Measurements from ENCODE around the gene KCTD13.
"Not testable (repeated sequence)": the region's sequence is repeated elsewhere in the genome, so short reads cannot be mapped to it uniquely, and the experiment has no call there.

Gene KCTD13

DNA sequence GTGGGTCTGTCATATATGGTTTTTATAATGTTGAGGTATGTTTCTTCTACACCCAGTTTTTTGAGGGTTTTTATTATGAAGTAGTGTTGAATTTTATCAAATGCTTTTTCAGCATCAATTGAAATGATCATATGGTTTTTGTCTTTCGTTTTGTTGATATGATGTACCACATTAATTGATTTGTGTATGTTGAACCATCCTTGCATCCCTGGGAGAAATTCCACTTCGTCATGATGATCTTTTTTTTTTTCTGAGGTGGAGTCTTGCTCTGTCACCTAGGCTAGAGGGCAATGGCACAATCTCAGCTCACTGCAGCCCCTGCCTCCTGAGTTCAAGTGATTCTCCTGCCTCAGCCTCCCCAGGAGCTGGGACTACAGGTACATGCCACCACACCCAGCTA is 21.9 kb upstream of the KCTD13 start:
- DNase-seq (ENCODE audit: low read depth in 2 of 2, low spot score in 1 of 2): no peak

DNA sequence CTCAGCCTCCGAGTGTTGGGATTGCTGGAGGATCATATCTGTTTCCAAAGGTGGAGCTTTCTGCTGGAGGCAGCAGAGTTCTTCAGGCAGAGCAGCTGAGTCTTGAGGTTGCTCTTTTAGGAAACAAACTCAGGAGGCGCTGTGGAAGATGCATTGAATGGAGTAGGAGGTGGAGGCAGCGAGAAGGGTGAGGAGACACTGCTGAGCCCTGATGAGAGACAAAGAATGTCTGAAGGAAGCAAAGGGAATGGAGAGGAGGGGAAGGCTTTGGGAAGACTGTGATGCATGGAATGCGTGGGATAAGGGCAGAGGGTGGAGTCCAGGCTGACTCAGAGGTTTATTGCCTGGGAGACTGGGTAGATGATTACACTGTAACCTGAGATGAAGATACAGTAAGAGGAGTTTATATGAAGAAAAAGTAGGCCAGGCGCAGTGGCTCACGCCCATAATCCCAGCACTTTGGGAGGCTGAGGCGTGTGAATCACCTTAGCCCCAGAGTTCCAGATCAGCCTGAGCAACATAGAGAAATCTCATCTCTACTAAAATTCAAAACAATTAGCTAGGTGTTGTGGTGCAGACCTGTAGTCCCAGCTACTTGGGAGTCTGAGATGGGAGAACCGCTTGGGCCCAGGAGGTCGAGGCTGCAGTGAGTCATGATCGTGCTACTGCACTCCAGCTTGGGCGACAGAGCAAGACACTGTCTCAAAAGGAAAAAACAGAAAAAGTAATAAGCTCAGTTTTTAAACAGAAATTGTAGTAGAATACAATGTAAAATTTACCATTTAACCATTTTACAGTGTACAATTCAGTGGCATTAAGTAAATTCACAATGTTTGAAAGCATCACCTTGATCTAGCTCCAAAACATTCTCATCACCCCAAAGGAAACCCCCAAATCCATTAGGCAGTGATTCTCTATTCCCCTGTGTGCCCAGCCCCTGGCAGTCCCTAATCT is 18.1 kb upstream of the KCTD13 start:
- DNase-seq (ENCODE audit: low read depth in 2 of 2, low spot score in 1 of 2): no peak

DNA sequence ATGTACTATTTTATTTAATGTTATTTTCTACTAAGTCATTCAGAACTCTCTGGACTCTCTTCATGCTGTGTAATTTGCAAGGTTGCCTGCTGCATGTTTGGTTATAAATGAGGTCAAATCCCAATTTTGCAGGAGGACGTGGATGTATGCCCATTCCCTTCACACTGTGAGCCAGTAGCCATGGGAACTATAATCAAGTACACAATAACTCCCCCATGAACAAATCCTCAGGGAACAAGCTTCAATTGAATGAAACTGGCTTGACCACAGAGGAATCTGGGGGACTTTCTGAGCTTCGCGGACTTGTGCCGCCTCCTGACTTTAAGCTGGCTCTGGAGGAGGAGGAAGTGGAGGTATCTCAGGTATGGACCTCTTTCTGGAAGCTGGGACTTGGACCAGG is 14.6 kb upstream of the KCTD13 start:
- no peak for DNase-seq (ENCODE audit: low read depth in 2 of 2, low spot score in 1 of 2)

DNA sequence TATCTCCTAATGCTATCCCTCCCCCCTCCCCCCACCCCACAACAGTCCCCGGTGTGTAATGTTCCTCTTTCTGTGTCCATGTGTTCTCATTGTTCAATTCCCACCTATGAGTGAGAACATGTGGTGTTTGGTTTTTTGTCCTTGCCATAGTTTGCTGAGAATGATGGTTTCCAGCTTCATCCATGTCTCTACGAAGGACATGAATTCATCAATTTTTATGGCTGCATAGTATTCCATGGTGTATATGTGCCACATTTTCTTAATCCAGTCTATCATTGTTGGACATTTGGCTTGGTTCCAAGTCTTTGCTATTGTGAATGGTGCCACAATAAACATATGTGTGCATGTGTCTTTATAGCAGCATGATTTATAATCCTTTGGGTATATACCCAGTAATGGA is 5.7 kb upstream of the KCTD13 start:
- not testable (repeated sequence) for DNase-seq (ENCODE audit: low read depth in 2 of 2, low spot score in 1 of 2)

DNA sequence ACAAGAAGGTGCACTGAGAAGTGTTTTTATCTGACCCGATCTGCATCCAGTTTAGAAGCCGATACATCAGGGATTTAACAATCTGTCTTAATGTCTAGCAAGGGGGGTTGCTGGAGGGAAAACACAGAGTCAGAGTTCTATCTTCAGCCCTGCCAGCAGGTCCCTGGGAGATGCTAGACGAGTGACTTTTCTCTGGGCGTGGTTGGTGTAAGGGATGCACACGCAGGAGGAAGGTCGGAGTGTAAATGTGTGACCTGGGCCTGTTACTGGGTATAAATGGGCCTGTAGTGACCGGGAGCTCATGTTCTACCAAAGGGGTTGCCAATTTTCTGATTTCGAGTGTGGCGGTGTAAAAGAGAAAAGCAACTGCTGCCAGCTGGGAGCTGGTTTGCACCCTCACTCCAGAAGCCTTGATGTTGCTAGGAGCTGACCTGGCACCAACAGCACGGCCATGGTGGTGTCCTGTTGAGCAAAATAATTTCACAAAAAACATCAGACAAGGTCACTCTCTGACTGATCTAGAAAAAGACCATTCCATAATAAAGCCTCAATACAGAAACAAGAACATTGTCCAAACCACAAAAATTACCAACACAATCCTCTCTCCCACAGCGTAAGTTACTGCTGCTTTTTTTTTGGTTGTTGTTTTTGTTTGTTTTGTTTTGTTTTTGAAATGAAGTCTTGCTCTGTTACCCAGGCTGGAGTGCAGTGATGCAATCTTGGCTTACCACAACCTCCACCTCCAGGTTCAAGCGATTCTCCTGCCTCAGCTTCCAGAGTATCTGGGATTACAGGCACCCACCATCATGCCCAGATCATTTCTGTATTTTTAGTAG is 1.3 kb upstream of the KCTD13 start:
- DNase-seq (ENCODE audit: low read depth in 2 of 2, low spot score in 1 of 2): no peak

DNA sequence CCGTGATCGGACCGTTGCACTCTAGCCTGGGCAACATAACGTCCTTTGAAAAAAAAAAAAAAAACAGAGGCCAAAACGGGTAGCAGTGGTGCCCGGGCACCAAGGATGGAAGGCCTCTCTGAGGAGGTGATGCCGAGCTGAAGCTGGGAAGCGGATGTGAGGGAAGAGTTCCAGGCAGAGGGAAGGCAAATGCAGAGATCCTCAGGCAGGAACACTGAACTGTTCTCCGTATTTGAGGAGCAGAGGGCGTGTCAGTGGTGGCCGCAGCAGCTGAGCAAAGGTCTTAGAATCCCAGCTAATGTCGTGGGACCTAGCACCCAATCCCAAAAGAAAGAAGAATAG is 656 bp upstream of the KCTD13 start:
- DNase-seq (ENCODE audit: low read depth in 2 of 2, low spot score in 1 of 2): no peak

DNA sequence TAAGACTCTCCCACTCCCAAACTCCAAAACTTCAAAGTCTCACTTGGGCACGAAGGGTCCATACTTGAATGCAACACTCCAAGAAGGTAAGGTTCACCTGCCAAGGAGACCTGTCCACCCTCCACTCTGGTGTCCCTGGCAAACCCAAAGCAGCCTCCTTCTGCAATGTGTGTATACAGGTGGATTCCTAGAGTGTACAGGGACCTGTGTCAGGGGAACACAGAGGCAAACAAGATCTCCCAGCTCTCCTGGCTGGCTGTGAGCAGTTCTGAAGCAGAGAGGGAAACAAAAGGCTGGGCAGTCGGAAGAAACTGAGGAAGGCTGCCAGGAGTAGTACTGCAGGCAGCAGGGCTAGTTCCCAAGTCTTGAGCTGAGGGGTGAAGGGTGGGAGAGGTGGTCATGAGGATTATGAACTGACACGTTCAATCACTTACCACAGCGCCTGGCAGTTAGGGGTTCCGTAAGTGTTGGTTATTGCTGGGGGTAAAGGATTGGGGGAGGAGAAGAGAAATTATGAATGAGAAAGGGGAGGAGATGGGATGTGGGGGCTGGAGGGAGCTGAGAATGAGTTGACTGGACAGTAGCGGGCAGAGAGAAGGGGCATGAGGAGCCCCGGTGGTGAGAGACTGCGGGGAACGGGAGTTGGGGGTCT is 795 bp downstream of the KCTD13 start:
- no peak for DNase-seq (ENCODE audit: low read depth in 2 of 2, low spot score in 1 of 2)

DNA sequence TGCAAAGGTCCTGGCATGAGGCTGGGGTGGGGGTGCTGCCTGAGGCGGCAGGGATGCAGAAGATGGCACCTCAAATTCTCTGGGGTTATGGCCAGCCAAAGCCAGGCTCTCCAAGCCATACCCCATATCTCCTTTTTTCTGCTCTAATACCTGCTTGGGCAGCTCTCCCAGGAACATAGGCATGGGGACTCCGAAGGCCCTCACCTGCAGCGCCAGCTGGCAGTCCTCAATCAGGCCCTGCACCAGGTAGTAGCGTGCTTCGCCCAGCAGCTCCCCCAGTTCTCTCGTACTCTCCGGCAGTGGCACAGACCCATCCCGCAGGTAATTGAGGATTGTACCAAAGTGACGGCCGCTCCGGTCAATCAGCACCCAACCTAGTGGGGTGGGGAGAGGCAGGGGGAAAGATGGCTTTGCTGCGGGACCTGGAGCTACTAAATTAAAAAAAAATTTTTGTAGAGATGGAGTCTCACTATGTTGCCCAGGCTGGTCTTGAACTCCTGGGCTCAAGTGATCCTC is 3.0 kb downstream of the KCTD13 start:
- DNase-seq (ENCODE audit: low read depth in 2 of 2, low spot score in 1 of 2): no peak

DNA sequence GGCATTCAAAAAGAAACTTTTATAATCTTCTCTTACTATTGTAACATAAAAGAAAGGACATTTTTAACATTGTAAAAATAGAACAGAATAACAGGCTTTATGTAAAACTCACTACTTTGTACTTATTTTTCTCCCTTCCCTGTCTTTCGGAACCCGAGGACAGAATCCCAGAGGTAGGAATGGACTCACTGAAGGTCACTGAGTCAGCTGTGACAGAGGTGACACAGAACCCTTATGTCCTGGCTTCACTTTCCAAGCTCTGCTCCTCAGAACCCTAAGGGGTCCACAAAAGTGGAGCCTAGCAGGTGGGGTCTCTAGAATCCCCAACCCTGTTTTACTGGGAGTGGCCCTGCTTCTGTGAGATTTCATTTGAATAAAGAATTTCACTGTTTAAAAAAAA is 3.7 kb downstream of the KCTD13 start:
- no peak for DNase-seq (ENCODE audit: low read depth in 2 of 2, low spot score in 1 of 2)

DNA sequence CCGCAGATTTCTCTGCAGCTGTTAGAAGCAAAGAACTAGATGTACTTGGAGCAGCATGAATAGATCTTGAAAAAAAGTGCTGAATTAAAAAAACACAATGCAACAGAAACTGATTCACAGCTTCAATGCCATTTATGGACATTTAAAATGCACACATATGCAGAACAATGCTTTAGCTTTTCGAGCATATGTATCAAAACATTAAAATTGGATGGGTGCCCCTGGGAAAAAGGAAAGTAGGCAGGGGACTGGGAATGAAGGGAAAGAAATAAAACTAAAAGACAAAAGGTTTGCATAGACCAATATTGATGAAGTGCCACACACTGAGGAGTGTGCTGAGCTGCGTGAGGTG is 5.0 kb downstream of the KCTD13 start:
- no peak for DNase-seq (ENCODE audit: low read depth in 2 of 2, low spot score in 1 of 2)

DNA sequence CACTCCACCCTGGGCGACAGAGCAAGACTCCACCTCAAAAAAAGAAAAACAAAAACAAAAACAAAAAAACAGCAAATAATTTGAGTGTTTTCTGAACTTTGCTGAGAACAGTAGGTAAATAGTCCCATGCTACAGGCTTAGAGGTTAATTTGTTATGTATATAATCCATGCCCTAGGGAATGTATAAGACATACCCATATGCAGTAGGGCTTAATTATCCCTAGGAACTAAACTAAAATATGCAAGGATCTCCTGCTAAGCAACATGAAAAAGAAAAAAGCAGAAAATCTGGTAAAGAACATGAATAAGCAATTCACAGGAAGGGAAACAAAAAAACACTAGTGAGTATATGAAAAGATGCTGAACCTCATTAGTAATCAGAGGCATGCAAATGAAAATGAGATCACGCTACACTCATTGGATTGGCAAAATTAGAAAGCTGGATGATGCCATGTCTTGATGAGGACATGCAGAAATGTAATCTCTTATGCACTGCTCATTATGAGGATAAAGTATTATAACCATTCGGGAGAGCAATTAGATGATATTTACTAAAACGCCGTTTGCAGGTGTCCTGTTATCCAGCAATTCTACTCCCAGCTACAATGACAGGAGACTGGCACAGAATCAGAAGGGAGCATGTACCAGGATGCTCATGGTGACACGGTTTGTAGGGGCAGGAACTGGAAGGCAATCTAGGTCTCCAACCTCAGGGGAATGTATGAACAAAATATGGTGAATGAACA is 5.6 kb downstream of the KCTD13 start:
- DNase-seq (ENCODE audit: low read depth in 2 of 2, low spot score in 1 of 2): no peak

DNA sequence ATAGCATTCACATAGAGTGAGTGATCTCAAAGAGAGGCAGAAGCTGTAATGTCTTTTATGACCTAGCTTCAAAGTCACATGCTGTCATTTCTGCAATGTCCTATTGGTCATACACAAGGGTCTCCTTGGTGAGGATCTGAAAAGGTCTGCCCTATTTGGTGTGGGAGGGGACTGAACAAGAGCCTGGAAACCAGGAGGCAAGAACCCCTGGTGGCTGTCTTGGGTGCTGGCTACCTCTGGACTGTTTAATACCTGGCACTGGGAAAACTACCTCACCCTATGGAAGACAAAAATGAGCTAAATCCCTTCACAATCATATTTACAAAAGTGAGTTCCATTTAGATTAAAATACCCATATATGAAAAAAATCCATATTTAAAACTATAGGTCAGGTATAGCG is 9.0 kb downstream of the KCTD13 start:
- DNase-seq (ENCODE audit: low read depth in 2 of 2, low spot score in 1 of 2): no peak

DNA sequence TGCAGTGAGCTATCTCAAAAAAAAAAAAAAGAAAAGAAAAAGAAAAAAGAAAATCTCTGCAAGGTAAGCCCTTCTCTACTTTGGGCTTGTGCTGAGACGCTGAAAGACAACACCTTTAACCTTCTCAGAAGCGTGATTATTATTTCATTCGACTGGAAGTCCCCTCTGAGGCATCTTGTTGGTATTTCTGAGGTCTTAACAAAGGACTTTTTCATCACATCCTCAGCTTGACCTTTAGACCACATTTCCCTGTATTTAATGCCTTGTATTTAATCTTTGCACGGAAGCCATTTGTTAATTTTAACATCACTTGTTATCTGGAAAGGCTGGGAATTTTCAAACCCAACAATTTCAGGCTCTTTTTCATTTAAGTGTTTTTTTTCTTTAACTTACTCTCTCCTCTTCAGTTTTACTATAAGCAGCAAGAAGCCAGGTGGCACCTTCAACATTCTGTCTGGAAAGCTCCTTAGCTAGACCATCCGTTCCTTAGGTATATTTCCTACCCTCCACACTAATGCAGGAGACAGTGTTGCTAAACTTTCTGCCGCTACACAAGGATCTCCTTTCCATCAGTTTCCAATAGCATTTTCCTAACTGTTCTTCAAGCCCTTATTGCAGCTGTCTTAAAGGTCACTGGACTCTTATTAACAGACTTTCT is 10.3 kb downstream of the KCTD13 start:
- DNase-seq (ENCODE audit: low read depth in 2 of 2, low spot score in 1 of 2): no peak

DNA sequence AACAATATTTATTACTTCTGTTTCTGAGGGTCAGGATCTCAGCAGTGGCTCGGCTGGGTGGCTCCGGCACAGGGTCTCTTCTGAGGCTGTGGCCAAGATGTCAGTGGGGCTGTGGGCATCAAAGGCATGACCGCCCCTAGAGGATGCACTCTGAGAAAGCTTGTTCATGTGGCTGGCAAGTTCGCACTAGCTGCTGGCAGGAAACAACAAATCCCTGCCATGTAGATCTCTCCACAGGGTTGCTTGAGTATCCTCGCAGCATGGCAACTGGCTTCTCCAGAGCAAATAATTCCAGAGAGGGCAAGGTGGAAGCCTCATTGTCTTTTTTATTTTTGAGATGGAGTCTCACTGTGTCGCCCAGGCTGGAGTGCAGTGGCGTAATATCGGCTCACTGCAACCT is 12.5 kb downstream of the KCTD13 start:
- DNase-seq (ENCODE audit: low read depth in 2 of 2, low spot score in 1 of 2): no peak

DNA sequence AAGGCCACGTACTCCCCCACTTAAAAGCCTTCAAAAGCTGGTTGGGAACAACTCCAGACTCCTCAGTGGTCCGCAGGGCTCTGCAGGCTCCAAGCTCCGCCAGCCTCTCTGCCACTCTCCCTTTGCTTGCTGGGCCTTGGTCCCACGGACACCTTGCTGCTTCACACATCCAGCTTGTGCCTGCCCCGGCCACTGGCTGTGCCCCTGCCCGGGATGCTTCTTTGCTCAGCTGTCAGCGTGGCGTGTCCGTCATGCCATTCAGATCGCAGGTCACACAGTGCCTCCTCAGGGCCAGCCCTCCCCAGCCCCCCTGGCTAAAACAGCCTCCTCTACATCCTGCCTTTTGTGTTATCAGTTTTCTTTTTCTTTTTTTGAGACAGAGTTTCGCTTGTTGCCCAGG is 13.9 kb downstream of the KCTD13 start:
- no peak for DNase-seq (ENCODE audit: low read depth in 2 of 2, low spot score in 1 of 2)

DNA sequence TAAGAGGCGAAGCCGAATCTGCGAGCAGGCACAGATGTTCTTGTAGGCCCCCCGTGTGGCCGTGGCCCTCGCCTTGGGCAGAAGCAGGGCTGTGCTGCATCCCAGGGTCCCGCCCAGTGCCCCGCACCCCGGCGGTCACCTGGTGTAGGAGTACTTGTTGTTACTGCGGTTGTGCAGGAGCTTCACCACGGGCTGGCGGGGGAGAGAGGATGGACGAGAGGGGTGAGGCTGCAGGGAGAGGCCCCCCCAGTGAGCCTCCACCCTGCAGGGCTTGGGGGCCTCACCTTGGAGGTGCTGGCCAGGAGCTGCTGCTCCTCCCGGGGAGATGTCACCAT is 14.4 kb downstream of the KCTD13 start:
- no peak for DNase-seq (ENCODE audit: low read depth in 2 of 2, low spot score in 1 of 2)

DNA sequence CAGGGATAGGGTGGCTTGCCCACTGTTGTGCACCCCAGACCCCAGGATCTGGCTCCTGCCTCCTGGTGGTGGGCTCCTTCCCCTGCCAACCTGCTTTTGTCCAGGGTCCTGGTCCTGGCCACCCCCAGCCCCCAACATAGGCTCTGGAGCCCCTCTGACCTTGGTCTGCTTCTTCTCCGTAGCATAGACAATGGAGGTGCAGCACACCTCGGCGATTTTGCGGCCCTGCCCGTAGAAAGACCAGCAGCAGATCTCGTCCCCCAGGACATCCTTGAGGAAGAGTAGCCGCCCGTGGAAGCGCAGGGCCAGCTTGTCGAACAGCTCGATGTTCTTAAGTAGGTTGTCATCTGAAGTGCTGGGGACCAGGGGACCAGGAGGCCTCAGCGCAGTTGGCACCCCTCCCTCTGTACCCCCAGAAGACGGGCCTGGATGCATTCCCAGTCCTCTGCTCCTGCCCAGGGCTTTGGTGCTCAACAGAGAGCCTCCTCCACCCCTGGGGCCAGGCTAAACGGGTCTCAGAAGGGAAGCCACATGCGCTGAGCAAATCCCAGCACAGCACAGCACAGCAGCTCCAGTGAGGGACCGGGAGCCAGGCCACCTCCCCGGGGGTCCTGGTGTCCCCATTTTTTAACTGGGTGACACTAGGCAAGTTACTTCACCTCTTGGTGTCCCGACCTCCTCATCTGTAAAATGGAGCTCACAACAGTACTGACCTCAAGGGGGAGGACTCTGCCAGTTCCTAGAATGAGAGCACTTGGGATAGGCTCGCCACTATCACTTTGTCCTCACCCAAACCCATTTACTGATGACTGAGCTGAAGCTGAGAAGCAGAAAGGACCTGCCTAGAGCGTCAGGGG is 15.0 kb downstream of the KCTD13 start:
- no peak for DNase-seq (ENCODE audit: low read depth in 2 of 2, low spot score in 1 of 2)

DNA sequence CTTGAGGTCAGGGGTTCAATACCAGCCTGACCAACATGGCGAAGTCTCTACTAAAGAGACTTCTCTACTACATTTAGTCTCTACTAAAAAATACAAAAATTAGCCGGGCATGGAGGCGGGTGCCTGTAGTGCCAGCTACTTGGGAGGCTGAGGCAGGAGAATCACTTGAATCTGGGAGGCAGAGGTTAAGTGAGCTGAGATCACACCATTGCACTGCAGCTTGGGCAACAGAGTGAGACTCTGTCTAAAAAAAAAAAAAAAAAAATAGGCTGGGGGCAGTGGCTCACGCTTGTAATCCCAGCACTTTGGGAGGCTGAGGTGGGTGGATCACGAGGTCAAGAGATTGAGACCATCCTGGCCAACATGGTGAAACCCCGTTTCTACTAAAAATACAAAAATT is 16.2 kb downstream of the KCTD13 start:
- DNase-seq (ENCODE audit: low read depth in 2 of 2, low spot score in 1 of 2): not testable (repeated sequence)

DNA sequence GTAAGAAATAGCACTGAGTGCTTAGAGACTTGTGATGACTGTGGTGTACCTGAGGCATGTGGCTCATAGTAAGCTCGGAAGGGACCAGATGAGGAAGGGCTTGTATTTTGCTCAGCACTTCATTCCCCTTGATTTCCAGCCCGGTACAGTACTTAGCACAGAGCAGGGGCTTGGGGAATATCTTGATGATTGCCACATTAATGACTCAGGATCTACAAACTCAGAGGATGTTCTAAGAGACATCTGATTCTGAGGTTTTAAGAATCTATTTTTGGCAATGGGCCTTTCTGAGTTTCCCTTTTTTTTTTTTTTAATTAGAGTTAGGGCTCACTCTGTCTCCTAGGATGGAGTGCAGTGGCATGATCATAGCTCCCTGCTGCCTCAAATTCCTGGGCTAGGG is 16.6 kb downstream of the KCTD13 start:
- no peak for DNase-seq (ENCODE audit: low read depth in 2 of 2, low spot score in 1 of 2)

DNA sequence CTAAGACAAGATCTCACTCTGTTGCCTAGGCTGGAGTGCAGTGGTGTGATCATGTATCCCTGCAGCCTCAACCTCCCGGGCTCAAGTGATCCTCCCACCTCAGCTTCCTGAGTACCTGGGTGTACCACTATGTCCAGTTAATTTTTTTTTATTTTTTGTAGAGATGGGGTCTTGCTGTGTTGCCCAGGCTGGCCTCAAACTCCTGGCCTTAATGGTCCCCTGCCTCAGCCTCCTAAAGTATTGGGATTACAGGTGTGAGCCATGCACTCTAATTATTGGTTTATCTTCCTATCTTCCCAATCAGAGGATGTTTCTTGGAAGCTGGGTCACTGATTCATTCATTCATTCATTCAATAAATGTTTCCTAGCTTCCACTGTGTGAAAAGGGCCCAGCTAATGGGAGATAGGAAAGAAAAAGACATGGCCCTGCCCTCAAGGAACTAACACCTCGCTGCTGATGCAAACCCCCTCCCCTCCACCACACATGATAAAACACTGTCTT is 17.3 kb downstream of the KCTD13 start:
- no peak for DNase-seq (ENCODE audit: low read depth in 2 of 2, low spot score in 1 of 2)
